GM19240 (cell line): Measurements from ENCODE around the gene DAP3.

ENCODE experiments used
- DNase-seq: peaks from one replicate; pipeline ENCODE4 v3.0.0; 2011; ENCODE audit warnings: low spot score; ENCODE audit not compliant: insufficient read length

DAP3 gene

GRCh38 chr1:155769257-155769656 lies 80.4 kb downstream of the DAP3 start:
- no peak for DNase-seq

GRCh38 chr1:155773221-155773620 lies 84.3 kb downstream of the DAP3 start:
- DNase-seq: no peak

- DNase-seq: no peak
Measured at GRCh38 chr1:155776414-155776813, 87.5 kb downstream of the DAP3 start.

GRCh38 chr1:155777582-155777981 lies 88.7 kb downstream of the DAP3 start:
- no peak for DNase-seq
